GM12892 (cell line): ENCODE measurements around the gene HKDC1.

Experiments
- POLR2A ChIP-seq: IDR thresholded peaks from 2 replicates; pipeline ENCODE4 v1.6.1; 2011; ENCODE audit warnings: low read depth, low read length, control low read depth
- POLR2AphosphoS5 ChIP-seq: IDR thresholded peaks from 2 replicates; pipeline ENCODE4 v1.6.1; 2011; ENCODE audit warnings: low read depth, low read length, control low read depth
- TAF1 ChIP-seq: IDR thresholded peaks from 2 replicates; pipeline ENCODE4 v1.6.1; 2011; ENCODE audit warnings: low read depth, mild to moderate bottlenecking, control low read depth, low read length, borderline replicate concordance

DNA sequence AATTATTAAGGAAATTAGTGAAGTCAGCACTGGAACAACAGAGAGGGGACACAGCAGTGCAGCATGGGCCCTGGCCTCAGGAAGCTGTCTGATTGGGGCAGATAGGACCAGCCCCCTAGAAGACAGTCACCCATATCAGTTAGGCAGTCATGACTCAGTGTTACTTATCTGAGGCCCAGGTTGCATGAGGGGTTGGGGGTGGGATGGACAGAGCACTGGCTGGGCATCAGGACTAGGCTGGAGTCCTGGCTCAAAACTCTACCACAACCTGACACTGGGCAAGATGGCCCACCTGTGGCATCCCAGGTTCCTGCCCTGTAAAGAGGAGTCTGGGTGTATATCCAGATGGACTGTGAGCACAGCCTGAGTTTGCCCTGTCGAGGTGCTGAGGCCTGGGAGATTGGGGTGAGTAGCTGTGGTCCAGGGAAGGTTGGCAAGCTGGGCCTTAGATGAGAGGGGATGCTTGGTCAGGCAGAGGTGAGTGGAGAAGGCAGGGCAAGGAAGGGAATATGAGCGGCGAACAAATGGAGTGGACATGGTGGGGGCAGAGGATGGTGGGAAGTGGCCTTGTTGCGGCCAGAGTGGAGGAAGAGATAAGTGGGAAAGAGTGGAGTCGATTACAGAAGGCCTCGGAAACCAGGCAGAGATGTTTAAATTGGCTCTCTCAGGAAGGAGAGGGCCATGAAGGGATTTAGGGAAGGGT lies 95.6 kb downstream of the HKDC1 start:
- no peak for TF ChIP-seq POLR2AphosphoS5
- no peak for TF ChIP-seq POLR2A
- TF ChIP-seq TAF1 = no peak
